NT2/D1 (cell line): ENCODE data around the gene FBXO9.

Experiments
- DNase-seq: peaks from one replicate; pipeline ENCODE4 v3.0.0-alpha.2; 2011; ENCODE audit warnings: low read depth, low spot score
- H3K27me3 ChIP-seq: 2 replicates; pipeline ENCODE4 v1.6.0; 2011; ENCODE audit warnings: mild to moderate bottlenecking; ENCODE audit not compliant: insufficient read length, insufficient read depth
- H3K36me3 ChIP-seq: 2 replicates; pipeline ENCODE4 v1.6.1; 2011; ENCODE audit warnings: mild to moderate bottlenecking, low read length, mixed read lengths; ENCODE audit not compliant: insufficient read depth, insufficient read length
- H3K4me1 ChIP-seq: 2 replicates; pipeline ENCODE4 v1.5.1; 2011; ENCODE audit not compliant: insufficient read depth, insufficient read length
- H3K4me3 ChIP-seq: 2 replicates; pipeline ENCODE4 v1.5.1; 2011; ENCODE audit warnings: low read depth; ENCODE audit not compliant: insufficient read length
- H3K9ac ChIP-seq: 2 replicates; pipeline ENCODE4 v1.6.0; 2011; ENCODE audit warnings: low read depth; ENCODE audit not compliant: insufficient read length
- H3K9me3 ChIP-seq: 2 replicates; pipeline ENCODE4 v1.5.1; 2011; ENCODE audit warnings: mild to moderate bottlenecking, low read length; ENCODE audit not compliant: insufficient read depth
- SUZ12 ChIP-seq: IDR thresholded peaks from 2 replicates; pipeline ENCODE4 v1.6.1; 2011; ENCODE audit not compliant: insufficient read length, insufficient read depth; ENCODE audit errors: extremely low read depth
- YY1 ChIP-seq: IDR thresholded peaks from 2 replicates; pipeline ENCODE4 v1.6.1; 2011; ENCODE audit not compliant: insufficient read length, insufficient read depth
- ZNF274 ChIP-seq: IDR thresholded peaks from 2 replicates; pipeline ENCODE4 v1.6.1; 2011; ENCODE audit warnings: mild to moderate bottlenecking, low read depth, low read length

FBXO9 gene

GRCh38 chr6:53028467-53028866 is 36.7 kb upstream of the FBXO9 start:
- Histone ChIP-seq H3K4me1 (no peaks in the 10 kb centered on the region), H3K27me3 (no peaks in the 10 kb centered on the region), H3K9me3 (no peaks in the 10 kb centered on the region), H3K36me3 (peaks cover 12% of the 10 kb centered on the region), H3K9ac (no peak overlapping the region), H3K4me3 (no peak overlapping the region)
- TF ChIP-seq SUZ12 (no peak), YY1 (no peak), ZNF274 (no peak)
- no peak for DNase-seq

DNA sequence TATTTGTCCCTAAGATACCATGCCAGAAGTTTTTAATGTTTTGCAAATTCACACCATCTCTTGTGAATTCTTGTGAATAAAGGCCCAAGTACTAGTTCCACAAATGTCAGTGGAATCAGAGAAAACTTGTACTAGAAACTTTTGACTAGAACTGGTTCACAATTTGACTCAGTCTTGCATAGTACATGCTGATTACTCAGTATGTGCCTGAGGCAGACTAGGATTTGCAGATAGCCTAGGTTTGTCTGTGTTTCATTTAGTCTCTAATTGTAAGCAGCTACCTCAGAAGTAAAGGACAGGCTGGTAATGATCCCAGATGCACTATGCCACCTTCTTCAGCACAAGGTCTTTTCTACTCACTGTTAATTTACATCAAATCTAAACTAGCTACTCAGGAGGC is 35.9 kb upstream of the FBXO9 start:
- Histone ChIP-seq H3K4me3 (no peak overlapping the region), H3K4me1 (no peaks in the 10 kb centered on the region), H3K36me3 (peaks cover 12% of the 10 kb centered on the region), H3K9me3 (no peaks in the 10 kb centered on the region), H3K27me3 (no peaks in the 10 kb centered on the region), H3K9ac (no peak overlapping the region)
- TF ChIP-seq SUZ12 = no peak
- TF ChIP-seq YY1 = no peak
- no peak for TF ChIP-seq ZNF274
- DNase-seq = no peak

- no peak overlapping the region for H3K4me3 ChIP-seq
- DNase-seq = no peak
- H3K36me3 ChIP-seq = peaks cover 14% of the 10 kb centered on the region
- no peaks in the 10 kb centered on the region for H3K4me1 ChIP-seq
- H3K9me3 ChIP-seq = no peaks in the 10 kb centered on the region
- TF ChIP-seq SUZ12 (no peak), ZNF274 (no peak), YY1 (no peak)
- H3K9ac ChIP-seq = no peak overlapping the region
- no peaks in the 10 kb centered on the region for H3K27me3 ChIP-seq
Measured at GRCh38 chr6:53029761-53030160, 35.4 kb upstream of the FBXO9 start.

GRCh38 chr6:53031281-53031680 is 33.9 kb upstream of the FBXO9 start:
- no peaks in the 10 kb centered on the region for H3K4me1 ChIP-seq
- H3K27me3 ChIP-seq = no peaks in the 10 kb centered on the region
- peaks cover 20% of the 10 kb centered on the region for H3K36me3 ChIP-seq
- no peak for TF ChIP-seq ZNF274
- TF ChIP-seq SUZ12 = no peak
- TF ChIP-seq YY1 = no peak
- DNase-seq = no peak
- no peaks in the 10 kb centered on the region for H3K9me3 ChIP-seq
- no peak overlapping the region for H3K9ac ChIP-seq
- H3K4me3 ChIP-seq = no peak overlapping the region

- no peaks in the 10 kb centered on the region for H3K9me3 ChIP-seq
- no peak for DNase-seq
- H3K4me1 ChIP-seq = no peaks in the 10 kb centered on the region
- H3K36me3 ChIP-seq = peaks cover 17% of the 10 kb centered on the region
- TF ChIP-seq ZNF274 (no peak), SUZ12 (no peak), YY1 (no peak)
- H3K27me3 ChIP-seq = no peaks in the 10 kb centered on the region
- no peak overlapping the region for H3K9ac ChIP-seq
- H3K4me3 ChIP-seq = no peak overlapping the region
Measured at GRCh38 chr6:53032849-53033248, 32.4 kb upstream of the FBXO9 start.

GRCh38 chr6:53033764-53034163 is 31.4 kb upstream of the FBXO9 start:
- no peaks in the 10 kb centered on the region for H3K27me3 ChIP-seq
- no peak overlapping the region for H3K4me3 ChIP-seq
- H3K4me1 ChIP-seq = no peaks in the 10 kb centered on the region
- no peak for DNase-seq
- H3K9me3 ChIP-seq = no peaks in the 10 kb centered on the region
- H3K36me3 ChIP-seq = peaks cover 19% of the 10 kb centered on the region
- H3K9ac ChIP-seq = no peak overlapping the region
- TF ChIP-seq SUZ12 (no peak), ZNF274 (no peak), YY1 (no peak)

- H3K9ac ChIP-seq = no peak overlapping the region
- DNase-seq = no peak
- H3K4me1 ChIP-seq = no peaks in the 10 kb centered on the region
- no peak overlapping the region for H3K4me3 ChIP-seq
- H3K9me3 ChIP-seq = no peaks in the 10 kb centered on the region
- no peaks in the 10 kb centered on the region for H3K27me3 ChIP-seq
- TF ChIP-seq YY1 = no peak
- no peak for TF ChIP-seq ZNF274
- TF ChIP-seq SUZ12 = no peak
- H3K36me3 ChIP-seq = peaks cover 38% of the 10 kb centered on the region
Measured at GRCh38 chr6:53035549-53036213, 29.5 kb upstream of the FBXO9 start.

DNA sequence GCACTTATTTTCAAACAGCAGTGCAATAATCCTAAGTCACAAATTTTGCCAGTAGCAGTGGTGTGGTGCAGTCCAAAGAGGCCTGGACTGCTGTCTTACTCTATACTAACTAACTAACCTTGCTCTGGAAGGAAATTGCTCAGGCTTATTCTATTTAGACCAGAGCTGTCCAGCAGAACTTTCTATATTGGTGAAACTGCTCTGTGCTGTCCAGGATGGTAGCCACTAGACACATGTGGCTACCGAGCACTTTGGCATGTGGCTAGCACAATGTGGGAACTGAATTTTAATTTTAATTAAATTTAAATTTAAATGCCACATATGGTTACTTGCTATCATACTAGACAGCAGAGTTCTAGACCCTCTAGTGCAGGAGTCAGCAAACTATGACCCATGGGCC is 27.1 kb upstream of the FBXO9 start:
- no peaks in the 10 kb centered on the region for H3K27me3 ChIP-seq
- no peaks in the 10 kb centered on the region for H3K9me3 ChIP-seq
- DNase-seq = no peak
- H3K36me3 ChIP-seq = peaks cover 36% of the 10 kb centered on the region
- no peak overlapping the region for H3K4me3 ChIP-seq
- no peak overlapping the region for H3K9ac ChIP-seq
- H3K4me1 ChIP-seq = no peaks in the 10 kb centered on the region
- TF ChIP-seq ZNF274 (no peak), YY1 (no peak), SUZ12 (no peak)
